Lower leg skin (tissue), 3 donors: ENCODE results near the gene NOLC1.

Source experiments
- POLR2A ChIP-seq, 2 donors: fragments of 450-650 bp; IDR thresholded peaks; one replicate each; pipeline ENCODE4 v1.6.1; 2016 to 2017; ENCODE audit warnings: antibody characterized with exemption in 2 of 2, mild to moderate bottlenecking in 1 of 2, moderate library complexity in 1 of 2
- TF ChIP-seq, protein P1 (sequence below), 3 donors: fragments of 450-650 bp; IDR thresholded peaks; one replicate each; pipeline ENCODE4 v1.5.1; 2016; ENCODE audit warnings: antibody characterized with exemption in 3 of 3, mild to moderate bottlenecking in 3 of 3, moderate library complexity in 2 of 3

DNA sequence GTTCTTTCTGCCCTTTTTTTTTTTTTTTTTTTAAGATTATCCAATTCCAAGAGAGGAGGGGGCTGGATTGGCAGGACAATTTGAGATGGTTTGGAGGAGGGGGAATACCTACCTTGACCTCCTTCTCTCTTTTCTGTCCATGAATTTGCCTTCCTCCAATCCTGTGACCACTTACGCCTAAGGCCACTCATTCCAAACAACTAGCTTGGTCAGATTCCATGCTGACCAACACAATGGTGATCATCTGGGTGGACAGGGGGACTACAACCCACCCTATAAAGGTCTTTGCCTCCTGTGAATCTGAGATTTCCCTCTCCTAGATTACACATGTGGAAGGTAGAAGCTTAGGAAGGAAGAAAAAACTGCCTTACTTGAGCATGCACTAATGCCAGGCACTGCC, 29.7 kb upstream of the NOLC1 start:
- TF ChIP-seq, protein P1, sequence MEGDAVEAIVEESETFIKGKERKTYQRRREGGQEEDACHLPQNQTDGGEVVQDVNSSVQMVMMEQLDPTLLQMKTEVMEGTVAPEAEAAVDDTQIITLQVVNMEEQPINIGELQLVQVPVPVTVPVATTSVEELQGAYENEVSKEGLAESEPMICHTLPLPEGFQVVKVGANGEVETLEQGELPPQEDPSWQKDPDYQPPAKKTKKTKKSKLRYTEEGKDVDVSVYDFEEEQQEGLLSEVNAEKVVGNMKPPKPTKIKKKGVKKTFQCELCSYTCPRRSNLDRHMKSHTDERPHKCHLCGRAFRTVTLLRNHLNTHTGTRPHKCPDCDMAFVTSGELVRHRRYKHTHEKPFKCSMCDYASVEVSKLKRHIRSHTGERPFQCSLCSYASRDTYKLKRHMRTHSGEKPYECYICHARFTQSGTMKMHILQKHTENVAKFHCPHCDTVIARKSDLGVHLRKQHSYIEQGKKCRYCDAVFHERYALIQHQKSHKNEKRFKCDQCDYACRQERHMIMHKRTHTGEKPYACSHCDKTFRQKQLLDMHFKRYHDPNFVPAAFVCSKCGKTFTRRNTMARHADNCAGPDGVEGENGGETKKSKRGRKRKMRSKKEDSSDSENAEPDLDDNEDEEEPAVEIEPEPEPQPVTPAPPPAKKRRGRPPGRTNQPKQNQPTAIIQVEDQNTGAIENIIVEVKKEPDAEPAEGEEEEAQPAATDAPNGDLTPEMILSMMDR (IDR thresholded peaks at IDR 0.05), result no peak
- TF ChIP-seq POLR2A (IDR thresholded peaks at IDR 0.05), result no peak
